ENCODE measurements around the gene CDC16.

GRCh38 chr13:114285166-114285808, 50.6 kb downstream of the CDC16 start:
- TF ChIP-seq CTCF (conservative IDR thresholded peaks at IDR 0.05) (no peak), ZFX (IDR thresholded peaks at IDR 0.05) (no peak)
